H7 (cell line): Measurements from ENCODE around the gene RBPJ. TPM values are rescaled to one million over a fixed set of nuclear protein-coding genes. Genes with fewer than 3 reads are reported as not detected.

Experiments used
- DNase-seq: peaks from one replicate; pipeline ENCODE4 v3.0.0; 2012
- H3K27me3 ChIP-seq: 2 replicates; pipeline ENCODE4 v1.6.0; 2011; ENCODE audit warnings: mild to moderate bottlenecking, low read length; ENCODE audit not compliant: control insufficient read depth, insufficient read depth
- H3K36me3 ChIP-seq: replicated peaks from 2 replicates; pipeline ENCODE4 v1.5.1; 2011; ENCODE audit warnings: low read length; ENCODE audit not compliant: control insufficient read depth, insufficient read depth
- H3K4me3 ChIP-seq: 2 replicates; pipeline ENCODE4 v1.5.1; 2011; ENCODE audit warnings: low read depth, mild to moderate bottlenecking, control low read depth, low read length, moderate library complexity; ENCODE audit not compliant: insufficient read depth
- total RNA-seq: library from RNA; depleted of rRNA; stranded (reverse); fragments of >200 nt; shearing (Covaris generic); gene quantifications from 2 replicates; pipeline ENCODE4 v1.2.3, GENCODE V29; 2014; rRNA removed

Gene RBPJ
- total RNA-seq = 65.4 and 103 TPM in 2 replicates

- peak; percentile 92 for DNase-seq
- Histone ChIP-seq H3K36me3 (no peaks in the 10 kb centered on the region; the same call in 1 of the 2 replicates), H3K27me3 (no peaks in the 10 kb centered on the region), H3K4me3 (peak within 1 kb of the TSS; percentile 89)
Measured at GRCh38 chr4:26320538-26321372, at the start of gene RBPJ. Gene RBPJ (plus strand): TSS chr4:26321014. CDS start chr4:26321029, 15 bp downstream.

DNA sequence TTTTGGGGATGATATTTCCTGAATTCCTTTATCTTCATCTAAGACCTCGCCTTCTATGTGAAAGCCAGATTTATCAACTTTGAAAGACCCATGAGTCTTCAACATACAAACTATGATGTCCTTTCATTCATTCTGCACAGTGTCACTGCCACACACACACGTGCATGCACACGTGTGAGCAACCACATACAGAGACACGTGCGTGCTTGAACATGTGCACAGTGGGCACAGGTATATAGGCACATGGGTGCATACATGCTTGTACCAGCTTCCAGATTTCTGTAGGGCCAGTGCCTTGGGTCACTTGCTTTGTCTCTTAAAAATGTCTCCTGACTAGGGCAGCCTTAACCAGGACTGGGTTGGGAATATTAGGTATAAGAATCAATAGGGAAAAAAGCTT lies 49.1 kb upstream of the RBPJ start:
- H3K4me3 ChIP-seq = no peak overlapping the region
- H3K27me3 ChIP-seq = no peaks in the 10 kb centered on the region
- H3K36me3 ChIP-seq = no peaks in the 10 kb centered on the region
- no peak for DNase-seq

DNA sequence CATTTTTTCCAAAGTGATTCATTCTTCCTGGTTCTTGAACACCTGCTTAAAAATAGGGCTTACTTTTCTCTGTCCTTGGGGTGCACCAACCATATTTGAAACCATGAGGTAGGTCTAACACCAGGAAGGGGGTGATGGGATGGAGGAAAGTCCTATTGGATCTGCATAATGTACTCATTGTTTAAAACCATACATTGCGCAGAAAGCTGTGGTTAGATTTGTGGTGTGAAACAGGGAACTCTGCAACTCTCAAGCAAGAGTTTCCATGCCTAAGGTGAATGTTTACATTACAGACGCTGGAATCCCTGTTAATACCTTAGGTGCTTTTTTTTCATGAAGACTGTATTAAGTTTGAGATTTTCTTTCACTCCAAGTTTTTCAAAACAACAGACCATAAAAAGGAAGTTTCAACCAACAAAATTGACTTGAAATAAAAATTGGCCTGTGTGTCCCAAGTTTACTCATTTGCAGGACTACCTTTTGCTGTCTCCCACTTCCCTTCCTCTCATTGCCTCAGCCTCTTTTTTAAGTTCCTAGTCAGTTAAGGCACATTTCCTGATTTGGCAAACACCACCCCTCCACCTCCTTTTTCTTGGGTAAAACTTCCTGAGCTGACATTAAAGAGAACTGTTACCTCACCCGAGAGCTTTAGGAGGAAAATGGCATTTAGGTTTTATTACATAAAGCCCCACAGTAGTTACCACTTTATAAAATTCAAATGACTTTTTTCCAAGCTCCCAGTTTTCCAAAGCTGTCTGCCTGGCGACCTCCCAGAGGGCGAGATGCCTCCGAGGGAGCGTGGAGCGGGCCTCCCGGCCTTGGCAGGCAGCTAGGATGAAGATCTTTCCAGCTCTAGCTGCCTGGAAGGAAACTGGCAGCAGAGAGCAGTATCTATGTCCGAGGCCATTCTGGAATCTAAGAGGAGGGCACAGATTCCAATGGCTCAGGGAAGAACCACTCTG lies 47.9 kb upstream of the RBPJ start:
- no peaks in the 10 kb centered on the region for H3K36me3 ChIP-seq
- no peak for DNase-seq
- H3K27me3 ChIP-seq = no peaks in the 10 kb centered on the region
- H3K4me3 ChIP-seq = no peak overlapping the region

DNA sequence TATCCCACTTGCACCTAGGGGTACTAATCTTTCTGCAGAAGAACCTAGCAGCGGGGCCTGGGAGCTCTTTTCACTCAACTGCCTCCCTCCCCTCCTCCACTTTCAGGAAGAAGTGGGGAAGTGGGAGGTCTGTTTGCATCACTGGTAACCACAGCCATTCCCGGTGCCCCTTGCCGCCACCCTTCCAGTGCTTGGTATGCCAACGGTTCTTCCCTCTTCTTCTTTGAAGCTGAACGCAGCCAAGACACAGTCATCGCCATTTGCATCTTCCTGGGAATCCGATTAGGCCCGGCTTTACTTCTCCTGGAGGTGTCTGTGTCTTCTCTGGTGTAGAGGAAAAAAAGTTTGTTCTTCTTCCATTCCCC lies 47.2 kb upstream of the RBPJ start:
- H3K27me3 ChIP-seq = no peaks in the 10 kb centered on the region
- DNase-seq = peak; percentile 25
- H3K4me3 ChIP-seq = no peak overlapping the region
- no peaks in the 10 kb centered on the region for H3K36me3 ChIP-seq

GRCh38 chr4:26275281-26275680 lies 45.5 kb upstream of the RBPJ start:
- H3K27me3 ChIP-seq = no peaks in the 10 kb centered on the region
- no peak overlapping the region for H3K4me3 ChIP-seq
- DNase-seq = no peak
- no peaks in the 10 kb centered on the region for H3K36me3 ChIP-seq

DNA sequence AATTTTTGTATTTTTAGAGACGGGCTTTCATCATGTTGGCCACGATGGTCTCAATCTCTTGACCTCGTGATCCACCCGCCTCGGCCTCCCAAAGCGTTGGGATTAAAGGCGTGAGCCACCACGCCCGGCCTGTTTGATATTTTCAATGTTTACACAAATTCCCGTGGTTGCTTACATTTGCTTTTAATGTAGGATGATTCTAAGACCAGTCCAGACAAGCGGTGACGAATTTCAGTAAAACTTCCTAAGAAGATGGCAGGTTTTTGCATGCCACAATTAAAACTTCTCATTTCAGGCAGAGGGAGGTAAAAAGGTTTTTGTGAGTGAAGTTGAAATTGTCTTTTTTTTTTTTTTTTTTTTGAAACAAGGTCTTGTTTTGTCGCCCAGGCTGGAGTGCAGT lies 41.4 kb upstream of the RBPJ start:
- DNase-seq = no peak
- Histone ChIP-seq H3K27me3 (no peaks in the 10 kb centered on the region), H3K4me3 (no peak overlapping the region), H3K36me3 (no peaks in the 10 kb centered on the region)

DNA sequence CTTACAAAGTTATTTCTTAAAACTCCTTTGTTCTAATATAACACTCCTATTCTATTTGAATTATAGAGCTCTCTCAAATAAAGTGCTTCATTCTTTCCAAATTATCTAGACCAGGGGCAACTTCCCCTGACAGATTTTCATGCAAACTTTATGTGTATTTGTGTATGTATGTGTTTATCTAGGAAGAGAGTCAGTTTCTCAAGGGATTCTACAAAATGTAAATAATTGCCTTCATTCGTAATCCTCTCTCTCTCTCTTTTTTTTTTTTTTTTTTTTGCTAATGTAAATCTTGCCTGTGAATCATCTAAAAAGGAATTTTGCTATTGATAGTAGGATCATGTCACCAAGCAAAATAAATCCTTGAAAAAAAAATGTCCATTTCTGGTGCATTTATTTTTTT lies 38.9 kb upstream of the RBPJ start:
- H3K4me3 ChIP-seq = no peak overlapping the region
- DNase-seq = no peak
- no peaks in the 10 kb centered on the region for H3K36me3 ChIP-seq
- no peaks in the 10 kb centered on the region for H3K27me3 ChIP-seq

- Histone ChIP-seq H3K4me3 (no peak overlapping the region), H3K36me3 (no peaks in the 10 kb centered on the region), H3K27me3 (no peaks in the 10 kb centered on the region)
- DNase-seq = no peak
Measured at GRCh38 chr4:26284536-26284935, 36.3 kb upstream of the RBPJ start.

- no peak for DNase-seq
- Histone ChIP-seq H3K4me3 (no peak overlapping the region), H3K36me3 (no peaks in the 10 kb centered on the region), H3K27me3 (no peaks in the 10 kb centered on the region)
Measured at GRCh38 chr4:26285272-26285671, 35.5 kb upstream of the RBPJ start.

DNA sequence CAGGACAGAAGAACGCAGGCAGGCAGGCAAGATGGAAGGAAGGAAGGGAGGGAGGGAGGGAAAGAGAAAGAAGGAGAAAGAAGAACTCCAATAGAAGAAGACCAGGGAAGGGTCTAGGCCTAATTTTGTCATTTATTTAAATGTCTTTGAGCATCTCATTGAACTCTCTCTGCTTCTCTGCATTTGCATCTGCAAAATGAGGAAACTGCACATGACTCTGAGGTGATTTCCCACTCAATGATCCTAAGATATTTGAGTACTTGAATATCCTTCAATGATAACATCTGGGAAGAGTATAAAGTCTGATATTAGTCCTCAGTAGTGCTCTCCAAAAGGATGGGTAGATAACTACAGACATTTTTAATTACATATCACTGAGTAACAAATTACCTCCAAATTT lies 33.1 kb upstream of the RBPJ start:
- H3K4me3 ChIP-seq = no peak overlapping the region
- H3K27me3 ChIP-seq = no peaks in the 10 kb centered on the region
- no peaks in the 10 kb centered on the region for H3K36me3 ChIP-seq
- DNase-seq = no peak

- H3K4me3 ChIP-seq = no peak overlapping the region
- DNase-seq = no peak
Measured at GRCh38 chr4:26288355-26288909, 32.4 kb upstream of the RBPJ start.

DNA sequence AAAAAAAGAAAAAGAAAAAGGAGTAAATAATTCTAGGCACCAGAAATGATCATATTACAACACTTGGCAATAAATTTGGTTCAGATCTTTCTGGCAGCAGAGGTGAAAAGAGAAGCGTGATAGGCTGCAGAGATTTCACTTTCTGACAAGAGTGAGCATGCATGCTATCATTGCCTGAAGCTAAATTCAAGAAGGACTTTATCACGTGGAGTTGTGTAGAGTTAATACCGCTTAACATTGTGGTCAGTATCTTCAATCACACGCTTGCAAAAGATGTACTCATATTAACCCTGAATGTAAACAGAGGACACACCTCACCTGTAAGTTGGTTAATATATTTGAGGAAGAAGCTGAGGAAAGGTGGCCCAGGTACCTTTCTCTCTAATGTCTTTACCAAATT lies 31.4 kb upstream of the RBPJ start:
- no peaks in the 10 kb centered on the region for H3K36me3 ChIP-seq
- H3K4me3 ChIP-seq = no peak overlapping the region
- no peak for DNase-seq
- H3K27me3 ChIP-seq = no peaks in the 10 kb centered on the region

More at GRCh38 chr4:26288355-26288909, 32.4 kb upstream of the RBPJ start:
- no peaks in the 10 kb centered on the region for H3K27me3 ChIP-seq
- H3K36me3 ChIP-seq = no peaks in the 10 kb centered on the region

DNA sequence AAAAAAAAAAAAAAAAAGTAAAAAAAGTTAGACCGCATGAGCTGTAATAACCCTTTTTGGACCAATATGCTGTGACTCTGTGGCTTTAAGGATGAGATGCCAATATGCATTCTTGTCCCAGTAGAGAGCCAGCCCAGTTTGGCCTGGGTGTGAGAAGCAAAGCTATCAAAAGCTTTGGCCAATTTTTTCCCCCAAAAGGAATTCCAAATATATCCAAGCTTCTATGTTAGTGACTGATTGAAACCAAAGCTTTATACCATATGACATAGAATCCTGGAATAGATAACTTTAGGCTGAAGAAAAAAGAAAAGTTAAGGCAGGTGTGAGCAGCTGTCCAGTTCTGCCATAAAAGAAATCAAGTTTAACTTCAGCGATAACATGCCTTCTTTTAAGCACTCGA lies 30.5 kb upstream of the RBPJ start:
- H3K4me3 ChIP-seq = no peak overlapping the region
- H3K27me3 ChIP-seq = no peaks in the 10 kb centered on the region
- no peak for DNase-seq
- no peaks in the 10 kb centered on the region for H3K36me3 ChIP-seq

DNA sequence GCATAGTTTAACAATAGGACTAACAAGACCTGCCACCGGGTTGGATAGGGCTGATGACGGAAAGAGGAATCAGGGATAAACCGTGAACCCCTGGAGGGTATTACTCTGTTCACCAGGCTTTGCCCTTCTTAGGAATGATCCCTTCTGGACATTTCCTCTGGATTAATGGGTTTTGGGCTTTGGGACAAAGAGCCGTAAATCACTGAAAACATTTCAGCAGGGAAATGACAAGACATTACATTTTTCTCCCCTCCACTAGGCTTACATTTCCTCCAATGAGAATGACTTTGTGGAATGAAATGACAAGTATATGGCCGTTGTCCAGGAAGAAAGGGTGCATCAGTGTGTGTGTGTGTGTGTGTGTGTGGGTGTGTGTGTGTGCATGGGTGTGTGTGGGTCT lies 25.9 kb upstream of the RBPJ start:
- no peaks in the 10 kb centered on the region for H3K36me3 ChIP-seq
- no peak overlapping the region for H3K4me3 ChIP-seq
- H3K27me3 ChIP-seq = no peaks in the 10 kb centered on the region
- no peak for DNase-seq
